NCI-H526 (cell line): ENCODE data around the gene SMCP.

Experiments used
- DNase-seq, 2 experiments: peaks; one replicate each; lab custom pipeline; 2025; lab: John Stamatoyannopoulos, UW

The SMCP gene

GRCh38 chr1:152886758-152887409, 8.8 kb downstream of the SMCP start:
- no peak for DNase-seq

GRCh38 chr1:152888126-152888525, 10.0 kb downstream of the SMCP start:
- DNase-seq = no peak

GRCh38 chr1:152899027-152899426, 20.9 kb downstream of the SMCP start:
- DNase-seq = no peak

DNA sequence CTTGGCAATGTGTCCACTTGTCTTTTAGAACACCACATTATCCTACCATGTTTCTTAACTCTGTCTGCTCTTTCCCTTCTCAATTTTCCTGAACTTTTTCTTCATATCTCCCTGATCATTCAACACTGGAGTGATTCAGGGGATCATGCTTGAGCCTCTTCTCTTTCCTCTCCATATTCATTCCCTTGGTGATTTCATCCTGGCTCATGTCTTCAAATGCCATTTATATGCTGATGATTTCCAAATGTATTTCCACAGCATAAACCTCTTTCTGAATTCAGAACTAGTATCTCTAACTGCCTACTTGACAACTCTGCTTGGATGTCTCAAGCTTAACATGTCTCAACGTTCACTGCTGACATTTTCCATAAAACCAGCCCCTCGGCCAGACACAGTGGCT, 21.8 kb downstream of the SMCP start:
- no peak for DNase-seq

DNA sequence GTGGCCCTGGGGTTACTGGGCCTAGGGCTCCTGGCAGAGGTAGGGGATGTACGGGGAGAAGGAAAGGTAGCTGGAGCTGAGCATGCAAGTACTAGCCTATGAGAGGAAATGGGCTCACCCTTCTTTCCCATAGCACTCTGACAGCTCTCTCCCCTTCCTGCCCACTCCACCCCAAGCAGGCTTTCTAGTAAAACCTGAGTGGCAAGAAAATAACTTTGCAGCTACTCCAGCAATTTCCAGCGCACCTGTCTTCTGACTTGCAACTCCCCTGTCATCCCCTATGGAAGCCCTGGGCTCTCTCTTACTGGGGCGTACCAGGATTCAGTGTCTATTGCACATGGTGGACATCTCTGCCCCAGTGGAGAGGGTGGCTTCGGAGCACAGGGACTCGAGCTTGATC, 23.5 kb downstream of the SMCP start:
- no peak for DNase-seq

GRCh38 chr1:152902636-152903035, 24.5 kb downstream of the SMCP start:
- DNase-seq = no peak

GRCh38 chr1:152904688-152905440, 26.7 kb downstream of the SMCP start:
- DNase-seq = no peak

DNA sequence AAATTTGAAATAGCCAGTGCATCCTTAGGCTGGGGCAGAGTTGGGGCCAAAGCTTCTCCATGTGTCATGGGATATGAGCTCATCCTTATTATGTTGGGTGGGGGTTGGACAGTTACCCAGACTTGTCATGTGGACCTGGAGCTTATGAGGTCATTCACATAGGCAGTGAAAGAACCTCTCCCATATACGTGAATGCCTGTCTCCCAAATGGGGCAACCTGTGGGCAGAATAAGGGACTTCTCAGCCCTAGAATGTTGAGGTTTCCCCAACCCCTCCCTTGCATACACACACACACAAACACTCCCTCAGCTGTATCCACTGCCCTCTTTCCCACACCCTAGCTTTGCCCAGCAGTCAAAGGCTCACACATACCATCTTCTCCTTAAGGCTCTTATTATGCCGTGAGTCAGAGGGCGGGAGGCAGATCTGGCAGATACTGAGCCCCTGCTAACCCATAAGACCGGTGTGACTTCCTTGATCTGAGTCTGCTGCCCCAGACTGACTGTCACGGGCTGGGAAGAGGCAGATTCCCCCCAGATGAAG, 28.0 kb downstream of the SMCP start:
- DNase-seq = no peak

DNA sequence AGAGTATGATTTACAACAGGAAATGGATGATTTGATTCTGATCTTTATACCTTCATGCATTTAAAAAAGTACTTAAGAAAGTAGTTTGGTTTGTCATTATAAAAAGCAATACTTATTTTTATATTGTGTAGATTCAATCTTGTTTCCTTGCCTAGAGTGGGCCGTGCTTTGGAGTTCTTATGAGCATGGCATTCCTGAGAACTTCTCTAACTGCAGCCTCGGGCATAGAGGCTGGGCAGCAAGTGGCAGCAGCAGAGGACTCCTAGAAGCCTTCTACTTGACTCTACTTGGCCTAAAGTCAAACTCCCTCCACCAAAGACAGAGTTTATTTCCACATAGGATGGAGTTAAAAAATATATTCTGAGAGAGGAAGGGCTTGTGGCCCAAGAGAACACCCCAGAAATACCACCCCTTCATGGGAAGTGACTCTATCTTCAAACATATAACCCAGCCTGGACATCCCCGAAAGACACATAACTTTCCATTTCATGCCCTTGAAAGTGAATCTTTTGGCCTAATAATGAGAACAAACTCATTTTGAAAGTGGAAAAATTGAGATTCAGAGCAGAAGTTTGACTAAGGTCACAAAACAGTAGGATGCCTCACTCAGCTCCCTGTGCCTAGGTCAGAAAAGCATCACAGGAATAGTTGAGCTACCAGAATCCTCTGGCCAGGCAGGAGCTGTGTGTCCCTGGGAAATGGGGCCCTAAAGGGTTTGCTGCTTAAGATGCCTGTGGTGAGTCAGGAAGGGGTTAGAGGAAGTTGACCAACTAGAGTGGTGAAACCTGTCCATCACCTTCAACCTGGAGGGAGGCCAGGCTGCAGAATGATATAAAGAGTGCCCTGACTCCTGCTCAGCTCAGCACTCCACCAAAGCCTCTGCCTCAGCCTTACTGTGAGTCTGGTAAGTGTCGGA, 29.8 kb downstream of the SMCP start, which contains the start of gene IVL:
TSS of gene IVL (plus strand) at position 861 of the 916 bp plus-strand sequence. CDS start 1,252 bp downstream, outside the sequence.
- DNase-seq = no peak

DNA sequence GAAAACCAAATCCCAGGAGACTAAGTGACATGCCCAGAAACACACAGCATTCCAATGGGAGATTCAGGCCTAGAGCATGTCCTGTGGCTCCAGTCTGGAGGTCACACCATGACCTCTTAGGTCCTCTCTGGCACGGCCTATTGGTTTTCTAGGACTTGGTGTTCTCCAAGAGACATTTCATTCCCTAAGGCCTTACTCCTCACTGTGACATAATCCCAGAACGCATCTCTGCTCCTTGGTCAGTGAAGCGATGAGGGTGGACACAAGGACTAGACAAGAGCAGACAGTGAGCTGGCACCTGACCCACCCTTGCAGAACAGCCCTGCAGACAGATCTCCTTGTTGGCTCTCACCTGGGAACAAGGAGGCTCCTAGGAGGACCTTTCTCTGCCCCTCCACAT, 31.1 kb downstream of the SMCP start:
- no peak for DNase-seq

DNA sequence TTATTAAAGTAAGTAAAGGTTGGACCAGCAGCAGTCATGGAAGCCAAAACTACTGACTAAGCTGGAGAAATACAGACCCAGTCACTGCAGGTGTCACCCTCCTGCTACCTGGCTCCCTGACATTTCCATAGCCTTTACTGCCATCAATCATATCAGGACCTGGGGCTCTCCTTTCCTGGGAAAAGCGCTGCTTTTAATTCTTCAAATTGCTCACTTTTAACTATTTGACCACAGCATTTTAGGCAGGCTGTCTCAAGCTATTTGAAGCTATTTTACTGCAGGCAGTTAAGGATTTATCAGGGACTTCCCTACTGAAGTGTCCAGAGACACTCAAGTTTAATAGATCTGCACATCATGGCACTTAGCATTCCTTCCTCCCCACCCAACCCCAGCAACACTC, 34.3 kb downstream of the SMCP start:
- DNase-seq = no peak

DNA sequence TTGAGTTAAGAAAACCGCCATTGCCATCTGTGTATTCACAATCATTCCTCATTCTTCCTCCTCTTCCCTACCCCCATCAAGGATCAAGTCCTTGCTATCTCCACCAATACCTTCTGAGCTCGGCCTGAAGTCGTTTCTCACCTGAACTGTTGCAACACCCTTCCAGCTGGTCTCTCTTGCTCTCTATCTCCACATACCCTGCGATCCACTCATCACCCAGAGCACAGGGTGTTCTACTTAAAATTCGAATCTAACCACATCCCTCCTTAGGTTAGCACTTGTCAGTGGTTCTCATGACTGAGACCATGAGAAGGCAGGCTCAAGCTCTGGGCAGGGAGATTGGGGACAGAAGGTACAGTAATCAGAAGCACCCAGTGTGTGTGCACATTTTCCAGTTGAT, 34.8 kb downstream of the SMCP start:
- no peak for DNase-seq

- peak in 1 of 2 experiments; percentile 12 for DNase-seq
These were observed 39.7 kb downstream of the SMCP start for GRCh38 chr1:152917794-152918193.

- DNase-seq = no peak
These were observed 40.9 kb downstream of the SMCP start for GRCh38 chr1:152919071-152919470.

DNA sequence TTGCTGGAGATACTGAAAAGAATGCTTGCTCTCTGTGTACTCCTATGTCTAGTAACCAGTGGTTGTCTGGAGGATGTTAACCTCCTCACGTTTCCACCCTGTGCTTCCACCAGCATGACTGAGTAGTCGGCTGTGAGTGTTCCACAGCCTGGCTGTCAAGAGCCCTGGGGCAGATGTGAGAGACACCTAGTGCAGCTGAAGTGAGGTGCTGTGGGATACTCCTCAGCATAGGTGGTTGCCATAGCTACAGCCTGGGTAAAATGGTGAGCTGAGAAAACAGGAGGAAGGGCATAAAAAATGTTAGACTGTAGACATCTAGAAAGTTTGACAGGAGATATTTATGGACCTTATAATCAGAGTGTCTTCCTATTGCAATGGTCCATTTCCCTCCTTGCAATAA, 46.1 kb downstream of the SMCP start:
- no peak for DNase-seq

DNA sequence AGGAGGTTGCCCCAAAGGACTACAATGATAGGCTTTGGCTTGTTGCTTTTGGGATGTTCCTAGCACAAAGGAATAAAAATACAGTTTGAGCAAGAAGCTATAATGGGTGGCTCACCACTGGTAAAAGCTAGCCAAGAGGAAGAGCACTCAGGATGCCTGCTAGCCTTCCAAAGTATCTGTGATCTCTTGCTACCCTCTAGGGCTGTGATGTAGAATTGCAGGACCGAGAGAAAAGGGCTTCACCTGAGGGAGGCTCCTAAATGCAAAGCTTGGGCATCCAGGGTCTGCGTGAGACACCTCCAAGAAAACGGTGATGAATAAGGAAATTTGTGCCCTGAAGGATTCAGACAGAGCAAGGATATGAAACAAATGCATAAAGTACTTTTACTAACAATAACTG, 48.0 kb downstream of the SMCP start:
- DNase-seq = peak; percentile 23 to 31

GRCh38 chr1:152928671-152929070, 50.5 kb downstream of the SMCP start:
- DNase-seq = no peak

GRCh38 chr1:152932170-152932811, 54.2 kb downstream of the SMCP start:
- DNase-seq = no peak

DNA sequence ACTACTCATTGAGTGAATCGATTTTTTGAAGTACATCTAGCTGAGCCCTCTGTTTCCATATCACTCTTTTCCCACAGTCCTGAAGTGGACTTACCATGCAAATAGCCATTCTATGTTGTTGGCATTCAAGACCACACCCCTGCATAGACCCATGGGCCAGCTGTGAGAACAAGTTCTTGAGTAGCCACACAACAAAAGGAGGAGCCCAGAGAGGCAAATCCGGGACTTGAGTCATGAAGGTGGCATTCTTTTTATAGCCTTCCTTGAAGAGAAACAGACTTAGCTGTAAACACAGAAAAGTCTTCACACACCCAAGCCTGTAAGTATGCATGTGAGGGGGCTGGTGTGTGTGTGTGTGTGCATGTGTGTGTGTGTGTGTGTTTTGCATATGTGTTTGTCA, 55.1 kb downstream of the SMCP start:
- DNase-seq = no peak
